ENCODE data around the gene TSFM.
"Not testable (repeated sequence)": the region's sequence is repeated elsewhere in the genome, so short reads cannot be mapped to it uniquely, and the experiment has no call there.

DNA sequence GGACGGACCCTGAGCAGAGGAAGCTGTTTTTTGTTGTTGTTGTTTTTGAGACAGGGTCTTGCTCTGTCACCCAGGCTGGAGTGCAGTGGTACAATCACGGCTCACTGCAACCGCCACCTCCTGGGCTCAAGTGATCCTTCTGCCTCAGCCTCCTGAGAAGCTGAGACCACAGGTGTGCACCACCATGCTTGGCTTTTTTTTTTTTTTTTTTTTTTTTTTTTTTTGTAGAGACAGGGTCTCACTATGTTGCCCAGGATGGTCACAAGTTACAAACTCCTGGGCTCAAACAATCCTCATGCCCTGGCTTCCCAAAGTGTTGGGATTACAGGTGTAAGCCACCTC, 35.4 kb downstream of the TSFM start:
- TF ChIP-seq, protein P1, sequence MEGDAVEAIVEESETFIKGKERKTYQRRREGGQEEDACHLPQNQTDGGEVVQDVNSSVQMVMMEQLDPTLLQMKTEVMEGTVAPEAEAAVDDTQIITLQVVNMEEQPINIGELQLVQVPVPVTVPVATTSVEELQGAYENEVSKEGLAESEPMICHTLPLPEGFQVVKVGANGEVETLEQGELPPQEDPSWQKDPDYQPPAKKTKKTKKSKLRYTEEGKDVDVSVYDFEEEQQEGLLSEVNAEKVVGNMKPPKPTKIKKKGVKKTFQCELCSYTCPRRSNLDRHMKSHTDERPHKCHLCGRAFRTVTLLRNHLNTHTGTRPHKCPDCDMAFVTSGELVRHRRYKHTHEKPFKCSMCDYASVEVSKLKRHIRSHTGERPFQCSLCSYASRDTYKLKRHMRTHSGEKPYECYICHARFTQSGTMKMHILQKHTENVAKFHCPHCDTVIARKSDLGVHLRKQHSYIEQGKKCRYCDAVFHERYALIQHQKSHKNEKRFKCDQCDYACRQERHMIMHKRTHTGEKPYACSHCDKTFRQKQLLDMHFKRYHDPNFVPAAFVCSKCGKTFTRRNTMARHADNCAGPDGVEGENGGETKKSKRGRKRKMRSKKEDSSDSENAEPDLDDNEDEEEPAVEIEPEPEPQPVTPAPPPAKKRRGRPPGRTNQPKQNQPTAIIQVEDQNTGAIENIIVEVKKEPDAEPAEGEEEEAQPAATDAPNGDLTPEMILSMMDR (conservative IDR thresholded peaks at IDR 0.05; ENCODE audit: low read length) = not testable (repeated sequence)
- not testable (repeated sequence) for TF ChIP-seq EZH2phosphoT487 (IDR thresholded peaks at IDR 0.05; ENCODE audit: borderline replicate concordance, low read depth, low read length)

Data from OCI-LY7 (cell line).